SK-N-MC (cell line): ENCODE data around the gene WDR37.

Source experiments
- EZH2 ChIP-seq: fragments of 200-600 bp; sonication (generic); IDR thresholded peaks from one replicate; pipeline ENCODE4 v1.6.1; 2017; ENCODE audit warnings: antibody characterized with exemption
- FOXP2 ChIP-seq: optimal IDR thresholded peaks from 2 replicates; pipeline ENCODE3; 2011; ENCODE audit warnings: mild to moderate bottlenecking, moderate library complexity; ENCODE audit not compliant: insufficient read depth; ENCODE audit errors: extremely low read length, control extremely low read depth
- POLR2AphosphoS5 ChIP-seq: IDR thresholded peaks from 2 replicates; pipeline ENCODE4 v1.6.1; 2012; ENCODE audit warnings: mild to moderate bottlenecking, low read depth, low read length, borderline replicate concordance

DNA sequence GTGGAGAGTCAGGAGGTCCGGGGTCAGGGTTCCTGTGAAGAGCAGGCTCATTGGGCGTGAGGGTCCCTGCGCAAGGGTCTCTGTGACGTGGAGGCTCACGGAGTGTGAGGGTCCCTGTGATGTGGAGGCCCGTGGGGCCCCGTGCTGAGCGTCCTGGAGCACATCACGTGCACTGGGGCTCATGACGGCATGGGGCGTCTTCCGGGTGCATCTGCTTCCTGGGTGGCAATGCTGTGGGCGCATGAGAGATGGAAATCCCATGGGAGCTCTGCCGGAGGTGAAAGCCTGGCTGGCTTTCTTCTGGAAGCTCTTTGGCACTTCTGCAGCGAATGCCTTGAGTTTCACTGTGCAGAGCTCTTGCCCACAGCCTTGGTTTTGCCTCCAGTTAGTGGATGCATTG lies 71.4 kb downstream of the WDR37 start:
- TF ChIP-seq POLR2AphosphoS5 (no peak), EZH2 (no peak), FOXP2 (no peak)
